Measurements from ENCODE around the gene NTPCR.

- TF ChIP-seq CTCF (IDR thresholded peaks at IDR 0.05; ENCODE audit: borderline replicate concordance, extremely low read depth, low read length, poor library complexity, severe bottlenecking) (no peak), EZH2 (IDR thresholded peaks at IDR 0.05; ENCODE audit: borderline replicate concordance, low read depth, low read length, severe bottlenecking) (no peak)
Measured at GRCh38 chr1:233024199-233024598, 73.8 kb downstream of the NTPCR start.

All from DND-41 (cell line).